H1 (cell line): ENCODE results near the gene MACC1. TPM values are rescaled to one million over a fixed set of nuclear protein-coding genes. Genes with fewer than 3 reads are reported as not detected.

Experiments
- CREB1 ChIP-seq: IDR thresholded peaks from 2 replicates; pipeline ENCODE4 v1.6.1; 2012; ENCODE audit warnings: inconsistent platforms
- PHF8 ChIP-seq: fragments of 200-600 bp; sonication (generic); conservative IDR thresholded peaks from 2 replicates; pipeline ENCODE4 v1.7.1; 2012; ENCODE audit warnings: low read depth, mild to moderate bottlenecking, inconsistent platforms, low read length, moderate library complexity
- polyA plus RNA-seq, 7 experiments: library from polyadenylated mRNA; depleted of rRNA in 3 of 7; stranded (reverse) in 5 of 7; unstranded in 2 of 7; fragments of >200 nt in 5 of 7; fragments of 200-250 nt in 2 of 7; gene quantifications; 1 replicate in 5 of 7; 2 replicates in 1 of 7; 4 replicates in 1 of 7; pipeline versions ENCODE4 v1.2.1 to v1.2.3, GENCODE V29; 2011 to 2013; ENCODE audit warnings: missing spikeins in 2 of 7, mixed read lengths in 2 of 7
- total RNA-seq: library from RNA; stranded (reverse); fragmentation: NEBNext Ultra II Directional; extraction: Animal tissue kit (Norgen Biotek cat#: 25700); gene quantifications from 2 replicates; pipeline ENCODE4 v1.2.1, GENCODE V29; 2021

MACC1 gene
- total and polyA plus RNA-seq, 2 of the 8 experiments (the other 6 are each of a cell fraction or from before 2014, with no cell fraction given): 2.0 to 17.2 TPM

- TF ChIP-seq CREB1: no peak
- no peak for TF ChIP-seq PHF8
Observed at GRCh38 chr7:20152511-20152910, 64.7 kb downstream of the MACC1 start (continued).
